Activated naive CD4-positive, alpha-beta T cell treated with anti-CD3 and anti-CD28 coated beads, Interleukin-2, amount 50 U/mL, for 72 hours (primary cell): Measurements from ENCODE around the gene RPUSD1. TPM values are rescaled to one million over a fixed set of nuclear protein-coding genes. Genes with fewer than 3 reads are reported as not detected.
A peak's percentile ranks its signal among the peaks of the same experiment; 100 is the strongest.

Experiments
- ATAC-seq, 2 donors: fragments of 150-1000 bp; cut with Tn5 transposase; 2 replicates each; pipeline ENCODE4 v1.10.0; 2021; ENCODE audit warnings: mild to moderate bottlenecking in 2 of 2, moderate library complexity in 2 of 2
- DNase-seq, 2 donors: peaks; one replicate each; pipeline ENCODE4 v3.0.0; 2021 to 2022; ENCODE audit warnings: low spot score in 2 of 2
- H3K27ac Mint-ChIP-seq, 2 donors: one replicate each; pipeline ENCODE4 v1.8.0; 2022; ENCODE audit warnings: mild to moderate bottlenecking in 2 of 2, mixed read lengths in 2 of 2
- H3K36me3 Mint-ChIP-seq, 2 donors: one replicate each; pipeline ENCODE4 v1.8.0; 2022; ENCODE audit warnings: mixed read lengths in 2 of 2
- H3K9me3 Mint-ChIP-seq, 2 donors: one replicate each; pipeline ENCODE4 v1.8.0; 2022; ENCODE audit warnings: mixed read lengths in 2 of 2
- total RNA-seq, 2 donors: library from RNA; stranded (reverse); gene quantifications; one replicate each; pipeline ENCODE4 v1.2.3, GENCODE V29; 2022

RPUSD1 gene
- total RNA-seq, 2 donors from 2014 or later = 11.2 to 27.1 TPM

DNA sequence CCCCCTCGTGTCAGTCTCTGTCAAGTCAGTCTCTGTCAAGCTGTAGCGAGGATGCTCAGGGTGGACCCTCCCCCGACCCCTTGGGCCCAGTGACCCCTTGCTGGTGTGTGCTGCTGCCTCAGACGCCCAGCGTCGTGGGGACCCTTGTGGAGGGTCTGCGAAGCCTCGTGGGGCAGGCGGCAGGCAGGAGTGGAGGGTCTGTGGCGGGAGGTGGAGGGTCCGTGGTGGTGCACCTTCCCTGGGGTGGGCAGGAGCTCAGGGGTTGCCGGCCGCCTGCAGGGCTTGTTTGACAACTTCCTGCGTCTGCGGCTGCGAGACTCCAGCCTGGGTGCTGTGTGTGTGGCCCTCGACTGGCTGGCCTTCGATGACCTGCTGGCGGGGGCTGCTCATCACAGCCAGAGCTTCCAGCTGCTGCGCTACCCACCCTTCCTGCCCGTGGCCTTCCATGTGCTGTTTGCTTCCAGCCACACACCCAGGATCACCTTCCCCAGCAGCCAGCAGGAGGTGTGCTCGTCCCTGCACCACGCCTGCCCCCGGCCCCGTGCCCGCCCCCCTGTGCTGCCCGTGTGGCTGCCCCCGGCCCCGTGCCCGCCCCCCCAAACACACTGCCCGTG, 6.8 kb upstream of the RPUSD1 start:
- DNase-seq (no peak), ATAC-seq (no peak)
- Mint-ChIP-seq H3K36me3 (peaks cover 11 to 13% of the 10 kb centered on the region in 2 donors), H3K27ac (no peak overlapping the region), H3K9me3 (no peaks in the 10 kb centered on the region)

DNA sequence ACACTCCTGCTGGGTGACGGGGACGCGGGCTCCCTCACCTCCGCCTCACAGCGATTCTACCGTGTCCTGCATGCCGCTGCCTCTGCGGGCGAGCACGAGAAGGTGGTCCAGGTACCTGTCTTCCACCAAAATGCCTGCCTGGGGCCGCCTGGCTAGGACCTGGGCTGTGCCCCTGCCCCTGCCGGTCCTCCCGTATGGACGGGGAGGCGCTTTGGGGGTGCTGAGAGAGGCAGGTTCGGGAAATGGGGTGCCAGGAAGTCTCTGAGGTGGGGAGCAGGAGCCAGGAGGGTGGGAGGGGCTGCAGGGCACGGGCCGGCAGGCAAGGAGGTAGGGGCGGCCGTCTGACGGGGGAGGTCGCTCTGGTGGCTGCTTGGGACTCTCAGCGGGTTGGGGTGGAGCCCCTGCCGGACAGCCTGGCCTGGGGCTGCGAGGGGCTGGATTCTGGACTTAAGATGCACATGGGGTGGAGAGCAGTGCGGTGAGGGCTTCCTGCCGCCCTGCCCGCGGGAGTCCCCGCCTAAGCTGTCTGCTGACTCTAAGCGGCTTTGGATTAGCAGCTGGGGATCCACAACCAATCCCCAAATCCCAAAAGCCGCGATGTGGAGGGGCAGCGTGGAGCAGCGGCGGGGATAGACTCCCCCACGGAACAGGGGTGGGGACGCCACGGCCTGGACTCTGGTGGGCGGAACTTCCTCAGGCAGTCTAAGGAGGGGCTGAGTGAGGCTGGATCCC, 6.1 kb upstream of the RPUSD1 start:
- no peak overlapping the region for H3K27ac Mint-ChIP-seq
- DNase-seq (no peak), ATAC-seq (no peak)
- peaks cover 11 to 13% of the 10 kb centered on the region in 2 donors for H3K36me3 Mint-ChIP-seq
- H3K9me3 Mint-ChIP-seq = no peaks in the 10 kb centered on the region

DNA sequence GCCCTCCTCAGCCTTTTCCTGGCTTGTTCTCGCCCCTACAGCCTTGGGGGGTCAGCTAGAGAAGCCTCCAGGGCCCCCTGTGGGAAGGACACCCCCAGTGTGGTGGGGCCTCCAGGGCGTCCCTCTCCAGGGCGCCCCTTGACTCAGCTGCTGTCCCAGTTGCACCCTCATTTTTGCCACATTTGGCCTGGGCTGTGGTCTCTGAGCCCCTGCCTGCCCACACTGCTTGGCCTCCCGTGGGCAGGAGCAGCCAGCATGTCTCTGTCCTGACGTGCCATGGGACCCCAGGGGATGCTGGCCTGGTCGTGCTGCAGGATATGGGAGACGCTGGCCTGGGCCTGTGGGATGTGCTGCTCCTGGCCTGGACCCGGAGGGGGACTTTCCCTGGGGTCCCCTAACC, 5.2 kb upstream of the RPUSD1 start:
- ATAC-seq = no peak

DNA sequence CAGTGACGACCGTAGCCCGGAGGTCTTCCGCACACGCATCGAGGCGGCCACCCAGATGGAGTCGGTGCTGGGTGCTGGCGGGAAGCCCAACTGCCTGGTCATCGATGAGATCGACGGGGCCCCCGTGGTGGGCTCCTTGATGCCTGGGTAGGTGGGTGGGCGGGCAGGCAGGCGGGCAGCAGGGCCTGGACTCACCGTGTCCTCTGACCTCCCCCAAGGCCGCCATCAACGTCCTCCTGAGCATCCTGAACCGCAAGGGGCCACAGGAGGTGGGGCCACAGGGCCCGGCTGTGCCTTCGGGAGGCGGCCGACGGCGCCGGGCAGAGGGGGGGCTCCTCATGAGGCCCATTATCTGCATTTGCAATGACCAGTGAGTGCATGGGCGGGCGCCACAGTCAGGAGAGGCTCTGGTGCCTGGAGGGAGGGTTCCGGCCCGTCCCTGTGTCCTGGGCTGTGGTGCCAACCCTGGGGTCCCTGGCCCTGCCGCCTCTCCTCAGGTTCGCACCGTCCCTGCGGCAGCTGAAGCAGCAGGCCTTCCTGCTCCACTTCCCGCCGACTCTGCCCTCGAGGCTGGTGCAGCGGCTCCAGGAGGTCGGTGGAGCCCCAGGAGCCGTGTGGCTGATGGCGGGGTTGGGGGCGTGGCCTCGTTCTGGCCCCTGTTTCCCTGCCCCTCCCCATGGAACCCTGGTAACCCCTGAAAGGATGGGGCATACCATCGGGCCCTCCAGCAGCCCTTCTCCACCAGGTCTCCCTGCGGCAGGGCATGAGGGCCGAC, 4.2 kb upstream of the RPUSD1 start:
- H3K27ac Mint-ChIP-seq = no peak overlapping the region
- DNase-seq = no peak
- no peak for ATAC-seq

More for the DNA sequence above, 5.2 kb upstream of the RPUSD1 start:
- peak overlapping the region in 1 of 2 donors; percentile 44 for H3K27ac Mint-ChIP-seq
- no peaks in the 10 kb centered on the region for H3K9me3 Mint-ChIP-seq
- peaks cover 11 to 13% of the 10 kb centered on the region in 2 donors for H3K36me3 Mint-ChIP-seq
- no peak for DNase-seq

DNA sequence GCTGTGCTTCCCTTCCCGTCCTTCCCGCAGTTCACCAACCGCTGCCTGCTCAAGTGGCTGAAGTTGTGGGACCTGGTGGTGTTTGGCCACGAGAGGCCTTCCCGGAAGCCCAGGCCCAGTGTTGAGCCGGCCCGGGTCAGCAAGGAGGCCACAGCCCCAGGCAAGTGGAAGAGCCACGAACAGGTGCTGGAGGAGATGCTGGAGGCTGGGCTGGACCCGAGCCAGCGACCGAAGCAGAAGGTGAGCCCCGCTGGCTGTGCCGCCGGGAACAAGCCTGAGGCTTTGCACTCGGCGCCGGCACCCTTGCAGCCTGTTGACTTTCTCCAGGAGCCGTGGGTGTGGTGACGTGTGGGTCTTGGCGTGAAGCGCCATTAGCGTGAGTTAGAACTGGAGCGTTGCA, 3.0 kb upstream of the RPUSD1 start:
- no peak for ATAC-seq
- DNase-seq = no peak
- Mint-ChIP-seq H3K36me3 (peaks cover 11 to 13% of the 10 kb centered on the region in 2 donors), H3K9me3 (no peaks in the 10 kb centered on the region), H3K27ac (no peak overlapping the region)

More for the DNA sequence above, 4.2 kb upstream of the RPUSD1 start:
- Mint-ChIP-seq H3K9me3 (no peaks in the 10 kb centered on the region), H3K36me3 (peaks cover 11 to 13% of the 10 kb centered on the region in 2 donors)

DNA sequence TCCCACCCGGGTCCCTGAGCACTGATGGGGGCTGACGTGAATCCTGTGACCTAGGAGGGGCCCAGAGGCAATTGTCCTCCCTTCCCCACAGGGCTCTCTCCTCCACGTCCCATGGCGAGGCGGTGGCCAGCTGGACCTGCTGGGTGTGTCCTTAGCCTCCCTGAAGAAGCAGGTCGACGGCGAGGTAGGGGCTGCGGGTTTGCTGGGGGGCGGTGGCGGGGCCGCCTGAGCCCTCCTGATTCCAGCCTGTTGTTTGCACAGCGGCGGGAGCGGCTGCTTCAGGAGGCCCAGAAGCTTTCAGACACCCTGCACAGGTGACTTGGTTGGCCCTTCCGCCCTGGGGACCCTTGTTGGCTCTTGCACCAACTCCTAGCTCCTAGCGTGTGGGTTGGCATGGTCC, 1.9 kb upstream of the RPUSD1 start:
- ATAC-seq (no peak), DNase-seq (no peak)
- Mint-ChIP-seq H3K9me3 (no peaks in the 10 kb centered on the region), H3K27ac (peak overlapping the region in 1 of 2 donors; percentile 38), H3K36me3 (peaks cover 11 to 13% of the 10 kb centered on the region in 2 donors)

DNA sequence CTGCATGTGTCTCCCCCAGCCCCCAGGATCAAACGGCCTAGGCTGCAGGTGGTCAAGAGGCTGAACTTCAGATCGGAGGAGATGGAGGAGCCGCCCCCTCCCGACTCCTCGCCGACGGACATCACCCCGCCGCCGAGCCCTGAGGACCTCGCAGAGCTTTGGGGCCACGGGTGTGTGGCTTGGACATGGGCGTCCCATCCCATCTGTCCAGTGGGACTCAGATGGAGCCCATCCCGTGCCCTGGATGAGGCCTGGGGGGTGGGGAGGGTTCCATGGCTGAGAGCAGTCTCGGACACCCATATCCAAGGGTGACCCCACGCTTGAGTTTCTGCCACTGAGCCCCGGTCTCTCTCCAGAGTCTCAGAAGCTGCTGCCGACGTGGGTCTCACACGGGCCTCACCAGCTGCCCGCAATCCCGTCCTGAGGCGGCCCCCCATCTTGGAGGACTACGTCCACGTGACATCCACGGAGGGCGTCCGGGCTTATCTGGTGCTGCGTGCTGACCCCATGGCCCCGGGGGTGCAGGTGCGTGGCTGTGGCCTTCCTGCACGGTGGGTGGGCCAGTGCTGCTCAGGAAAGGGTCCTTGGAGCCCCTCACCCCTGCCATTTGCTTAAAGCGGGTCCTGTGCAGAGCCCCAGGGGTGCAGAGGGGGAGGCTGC, 1.1 kb upstream of the RPUSD1 start:
- DNase-seq (no peak), ATAC-seq (no peak)
- Mint-ChIP-seq H3K36me3 (peaks cover 11 to 13% of the 10 kb centered on the region in 2 donors), H3K9me3 (no peaks in the 10 kb centered on the region), H3K27ac (no peak overlapping the region)

DNA sequence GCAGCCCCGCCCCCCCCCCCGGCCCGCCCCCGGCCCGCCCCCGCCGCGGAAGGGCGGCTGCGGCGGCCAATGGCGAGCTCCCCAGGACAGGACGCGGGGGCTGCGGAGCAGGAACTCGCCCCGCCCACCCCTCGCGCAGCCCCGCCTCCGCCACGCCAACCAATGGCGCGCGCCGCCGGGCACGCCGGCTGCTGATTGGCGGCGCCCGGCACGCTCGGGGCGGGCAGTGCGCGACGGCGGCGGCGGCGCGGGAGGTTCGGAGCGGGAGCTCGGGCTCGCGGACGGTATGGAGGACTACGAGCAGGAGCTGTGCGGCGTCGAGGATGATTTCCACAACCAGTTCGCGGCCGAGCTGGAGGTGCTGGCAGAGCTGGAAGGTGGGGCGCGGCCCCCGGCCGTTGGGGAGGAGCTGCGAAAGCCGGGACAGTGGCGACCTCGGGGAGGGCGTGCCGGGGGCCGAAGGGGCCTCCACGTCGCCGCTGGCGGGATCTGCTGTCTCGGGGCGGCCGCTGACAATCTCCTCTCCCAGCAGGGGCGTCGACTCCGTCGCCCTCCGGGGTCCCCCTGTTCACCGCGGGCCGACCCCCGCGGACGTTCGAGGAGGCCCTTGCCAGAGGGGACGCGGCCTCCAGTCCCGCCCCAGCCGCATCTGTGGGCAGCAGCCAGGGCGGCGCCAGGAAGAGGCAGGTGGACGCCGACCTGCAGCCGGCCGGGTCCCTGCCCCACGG, 382 bp upstream of the RPUSD1 start, which contains the start of gene CHTF18:
CHTF18 (plus strand) TSS at position 222 of the 728 bp plus-strand sequence; CDS start at position 287, 65 bp downstream.
- Mint-ChIP-seq H3K36me3 (peaks cover 11 to 13% of the 10 kb centered on the region in 2 donors), H3K9me3 (no peaks in the 10 kb centered on the region), H3K27ac (peak within 1 kb of the TSS; percentile 84 to 93)
- ATAC-seq (peak; percentile 94 to 96), DNase-seq (peak; percentile 95)

DNA sequence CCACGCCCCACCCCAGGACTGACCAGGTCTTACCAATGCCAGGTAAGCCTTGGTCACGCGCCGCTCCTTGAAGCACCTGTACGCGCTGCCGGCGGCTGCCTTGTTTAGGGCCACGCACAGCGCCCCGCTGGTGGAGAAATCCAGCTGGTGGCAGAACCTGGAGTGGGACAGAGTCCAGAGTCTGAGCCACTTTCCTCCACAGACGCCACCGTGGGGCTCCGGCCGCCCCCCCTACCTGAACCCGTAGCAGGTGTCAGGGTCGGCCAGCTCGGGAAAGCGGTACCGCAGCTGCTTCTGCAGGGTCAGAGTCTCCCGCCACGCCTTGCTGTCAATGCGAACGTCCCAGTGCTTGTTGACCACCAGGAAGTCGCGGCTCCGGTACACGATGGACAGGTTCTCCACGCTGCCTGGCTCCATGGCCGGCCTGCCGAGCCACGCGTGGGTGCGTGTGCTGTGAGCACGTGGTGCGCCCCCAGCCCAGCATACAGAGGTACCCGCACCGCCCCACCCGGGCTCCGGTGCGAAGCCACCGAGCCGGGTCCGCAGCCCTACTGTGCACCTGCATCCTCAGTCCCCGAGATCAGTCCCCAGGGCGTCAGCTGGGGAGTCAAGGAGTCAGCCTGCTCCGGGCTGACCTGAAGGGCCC, 737 bp downstream of the RPUSD1 start:
- H3K27ac Mint-ChIP-seq = peak overlapping the region; percentile 60 to 84
- H3K9me3 Mint-ChIP-seq = no peaks in the 10 kb centered on the region
- H3K36me3 Mint-ChIP-seq = peaks cover 11 to 13% of the 10 kb centered on the region in 2 donors
- ATAC-seq (no peak), DNase-seq (no peak)

DNA sequence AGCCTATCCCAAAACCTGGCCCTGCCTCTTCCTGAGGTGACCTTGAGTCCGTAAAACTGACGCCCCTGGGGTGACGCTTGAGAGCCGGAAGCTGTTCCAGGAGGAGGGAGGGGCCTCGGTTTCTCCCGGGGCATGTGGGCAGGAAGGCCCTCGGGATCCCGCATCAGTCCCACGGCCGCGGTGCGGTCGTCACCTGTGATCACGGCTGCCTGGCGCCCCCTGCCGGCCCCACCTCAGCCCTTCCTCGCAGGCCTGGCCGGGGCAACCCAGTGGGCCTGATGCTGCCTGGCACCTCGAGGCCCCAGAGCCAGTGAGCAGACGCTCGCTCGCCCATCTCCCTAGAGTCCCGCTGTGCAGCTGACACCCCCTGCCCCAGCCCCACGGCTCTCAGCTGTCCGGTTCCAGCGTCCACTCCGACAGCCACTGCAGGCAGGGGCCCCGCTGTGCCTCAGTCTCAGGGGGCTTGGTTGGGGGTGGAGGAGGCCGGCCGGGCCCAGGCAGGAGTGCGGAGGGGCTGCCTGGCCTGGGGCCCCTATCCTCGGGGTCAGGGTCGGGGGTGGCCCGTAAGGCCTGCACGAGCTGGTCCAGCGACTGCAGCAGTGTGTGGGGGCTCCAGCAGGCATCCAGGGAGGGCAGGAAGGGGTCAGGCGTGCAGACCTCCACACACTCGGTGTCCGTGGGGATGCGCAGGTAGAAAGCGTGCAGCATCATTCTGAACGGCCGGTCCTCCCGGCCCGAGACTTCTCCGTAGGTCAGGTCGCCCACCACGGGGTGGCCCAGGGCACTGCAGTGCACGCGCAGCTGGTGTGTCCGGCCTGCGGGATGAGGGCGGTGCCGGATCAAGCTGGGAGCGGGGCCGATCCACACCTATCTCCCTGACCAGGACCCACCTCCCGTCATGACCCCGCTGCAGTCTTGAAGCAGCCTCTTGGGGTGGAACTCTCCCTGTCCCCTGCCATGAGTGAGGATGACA, 2.3 kb downstream of the RPUSD1 start:
- no peaks in the 10 kb centered on the region for H3K9me3 Mint-ChIP-seq
- peaks cover under 1 to 2% of the 10 kb centered on the region in 2 donors for H3K36me3 Mint-ChIP-seq
- peak; percentile 72 to 90 for DNase-seq
- peak; percentile 15 to 44 for ATAC-seq
- H3K27ac Mint-ChIP-seq = no peak overlapping the region

DNA sequence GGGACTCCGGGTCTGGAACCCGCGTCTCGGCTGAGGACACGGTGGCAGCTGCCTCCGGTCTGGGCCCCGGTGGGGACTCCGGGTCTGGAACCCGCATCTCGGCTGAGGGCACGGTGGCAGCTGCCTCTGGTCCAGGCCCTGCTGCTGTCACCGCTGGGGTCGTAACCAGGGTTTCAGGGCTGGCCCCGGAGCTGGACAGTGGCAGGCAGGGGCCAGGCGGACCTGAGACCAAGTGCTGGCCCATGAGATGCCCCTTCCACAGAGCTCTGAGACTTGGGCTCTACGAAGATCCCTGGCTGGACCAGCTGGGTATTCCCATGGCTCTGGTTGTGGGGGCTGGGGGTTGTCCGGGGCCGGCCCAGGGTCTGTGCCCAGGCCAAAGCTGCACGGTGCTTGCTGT, 3.8 kb downstream of the RPUSD1 start:
- no peaks in the 10 kb centered on the region for H3K36me3 Mint-ChIP-seq
- H3K27ac Mint-ChIP-seq = no peak overlapping the region
- no peak for DNase-seq
- no peak for ATAC-seq
- H3K9me3 Mint-ChIP-seq = no peaks in the 10 kb centered on the region

DNA sequence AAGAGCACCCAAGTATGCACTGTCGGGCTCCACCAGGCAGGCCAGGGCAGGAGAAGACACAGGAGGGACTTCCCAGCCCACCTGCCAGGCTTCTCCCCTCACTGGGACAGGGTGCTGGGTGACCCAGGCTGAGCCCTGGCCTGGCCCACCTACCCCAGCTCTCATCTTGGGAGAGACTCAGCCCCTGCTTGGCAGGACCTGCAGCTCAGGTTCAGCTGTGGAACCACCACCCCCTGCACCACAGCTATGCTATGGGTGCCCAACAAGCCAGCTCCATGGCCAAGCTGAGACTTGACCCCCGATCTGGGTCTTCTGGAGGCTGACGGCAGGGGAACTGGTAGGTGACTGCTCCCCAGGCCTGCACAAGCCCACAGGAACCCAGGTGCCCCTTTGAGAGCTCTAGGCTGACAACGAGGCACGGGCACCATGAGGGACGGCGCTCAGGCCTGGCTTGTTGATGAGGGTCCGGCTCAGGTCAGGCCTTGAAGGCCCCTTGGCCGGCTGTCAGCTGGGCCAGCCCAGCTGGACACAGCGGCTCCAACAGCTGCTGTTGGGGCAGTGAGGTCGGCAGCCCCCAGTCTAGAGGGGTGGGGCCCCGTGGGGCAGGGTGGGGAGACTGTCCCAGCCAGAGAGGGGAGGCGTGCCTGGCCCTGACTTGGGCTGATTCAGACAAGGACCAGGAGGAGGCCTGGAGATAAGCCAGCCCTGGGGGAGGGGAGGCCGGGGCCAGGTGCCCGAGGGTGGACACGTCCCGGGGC, 4.6 kb downstream of the RPUSD1 start:
- Mint-ChIP-seq H3K36me3 (no peaks in the 10 kb centered on the region), H3K9me3 (no peaks in the 10 kb centered on the region), H3K27ac (no peak overlapping the region)
- ATAC-seq = no peak
- DNase-seq = no peak

DNA sequence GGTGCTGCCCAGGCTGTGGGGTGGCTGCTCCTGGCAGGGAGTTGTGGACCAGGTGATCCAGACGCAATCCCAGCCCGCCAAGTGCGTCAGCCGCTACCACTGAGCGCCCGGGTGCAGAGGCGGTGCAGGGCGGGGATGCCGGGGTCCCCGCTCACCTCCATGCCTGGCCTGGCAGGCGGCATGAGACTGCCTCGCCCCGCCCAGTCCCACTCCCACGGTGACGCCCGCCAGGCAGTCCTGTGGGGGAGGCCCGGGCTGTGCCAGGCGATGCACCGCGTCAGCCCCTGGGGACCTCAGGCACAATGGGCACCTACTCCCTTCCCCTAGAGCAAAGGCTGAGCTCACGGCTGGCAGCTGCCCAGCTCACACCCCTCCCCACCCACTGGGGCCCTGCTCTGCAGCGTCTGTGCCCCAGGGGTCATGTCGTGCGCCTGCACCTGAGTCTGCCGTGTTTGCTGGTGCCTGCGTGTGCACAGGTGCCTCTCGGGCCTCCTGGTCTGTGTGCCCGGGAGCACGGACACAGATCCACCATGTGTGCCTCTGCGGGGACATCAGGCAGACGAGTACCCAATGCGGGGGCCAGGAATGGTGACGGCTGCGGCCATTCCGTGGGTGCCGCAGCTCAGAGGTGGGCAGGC, 5.3 kb downstream of the RPUSD1 start:
- H3K36me3 Mint-ChIP-seq = no peaks in the 10 kb centered on the region
- DNase-seq (no peak), ATAC-seq (no peak)
- H3K27ac Mint-ChIP-seq = no peak overlapping the region
- H3K9me3 Mint-ChIP-seq = no peaks in the 10 kb centered on the region

DNA sequence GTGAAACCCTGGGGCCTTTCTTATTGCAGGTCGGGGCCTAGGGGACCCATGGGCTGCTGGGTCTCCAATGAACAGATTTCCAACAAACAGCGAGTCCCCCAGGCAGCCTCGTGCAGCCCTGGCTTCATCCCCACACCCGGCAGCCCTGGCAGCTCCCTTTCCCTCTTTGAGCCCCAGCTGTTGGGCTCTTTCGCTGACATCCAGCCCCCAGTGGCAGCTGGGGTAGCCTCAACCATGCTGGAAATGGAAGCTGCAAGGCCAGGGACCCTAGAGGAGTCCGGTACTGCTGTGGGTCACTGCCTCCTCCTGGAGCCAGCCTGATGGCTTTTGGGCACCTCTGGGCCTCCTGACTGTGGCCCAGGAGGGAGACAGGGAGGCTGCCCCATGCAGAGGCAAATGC, 5.9 kb downstream of the RPUSD1 start:
- DNase-seq = no peak
- ATAC-seq = no peak
- Mint-ChIP-seq H3K9me3 (no peaks in the 10 kb centered on the region), H3K27ac (no peak overlapping the region), H3K36me3 (no peaks in the 10 kb centered on the region)
